Neural progenitor cell (in vitro differentiated cells): ENCODE measurements around the gene UNC5A. TPM values are rescaled to one million over a fixed set of nuclear protein-coding genes. Genes with fewer than 3 reads are reported as not detected.

Experiments used
- DNase-seq: peaks from one replicate; pipeline ENCODE4 v3.0.0-alpha.2; 2016; ENCODE audit warnings: low spot score
- H2AFZ ChIP-seq: fragments of 200-600 bp; sonication (generic); replicated peaks from 2 replicates; pipeline ENCODE4 v1.6.1; 2016; ENCODE audit warnings: antibody characterized with exemption
- H3F3A ChIP-seq: fragments of 200-600 bp; sonication (generic); 2 replicates; pipeline ENCODE4 v1.6.1; 2016; ENCODE audit warnings: antibody characterized with exemption, low read depth
- H3K27ac ChIP-seq: fragments of 200-600 bp; sonication (generic); 2 replicates; pipeline ENCODE4 v1.5.1; 2016; ENCODE audit warnings: mild to moderate bottlenecking
- H3K27me3 ChIP-seq: fragments of 200-600 bp; sonication (generic); 2 replicates; pipeline ENCODE4 v1.6.1; 2016; ENCODE audit warnings: mild to moderate bottlenecking, moderate library complexity
- H3K36me3 ChIP-seq: fragments of 200-600 bp; sonication (generic); 2 replicates; pipeline ENCODE4 v1.5.1; 2016
- H3K4me1 ChIP-seq: fragments of 200-600 bp; sonication (generic); 2 replicates; pipeline ENCODE4 v1.6.1; 2016; ENCODE audit warnings: mixed run types
- H3K4me2 ChIP-seq: fragments of 200-600 bp; sonication (generic); 2 replicates; pipeline ENCODE4 v1.6.1; 2016
- H3K4me3 ChIP-seq: fragments of 200-600 bp; sonication (generic); 2 replicates; pipeline ENCODE4 v1.5.1; 2016
- H3K79me2 ChIP-seq: fragments of 200-600 bp; sonication (generic); 2 replicates; pipeline ENCODE4 v1.6.1; 2016; ENCODE audit warnings: low read depth
- H3K9ac ChIP-seq: fragments of 200-600 bp; sonication (generic); 2 replicates; pipeline ENCODE4 v1.6.1; 2016
- H3K9me3 ChIP-seq: fragments of 200-600 bp; sonication (generic); 2 replicates; pipeline ENCODE4 v1.5.1; 2016; ENCODE audit warnings: low read depth
- H4K20me1 ChIP-seq: fragments of 200-600 bp; sonication (generic); 2 replicates; pipeline ENCODE4 v1.6.1; 2016; ENCODE audit warnings: low read depth
- H3K27ac Mint-ChIP-seq: 3 replicates; pipeline ENCODE4 v1.8.0; 2021; ENCODE audit warnings: mixed read lengths
- H3K27me3 Mint-ChIP-seq: 2 replicates; pipeline ENCODE4 v1.8.0; 2022; ENCODE audit warnings: low read depth, mild to moderate bottlenecking, inconsistent platforms, moderate library complexity, mixed read lengths; ENCODE audit not compliant: insufficient read depth
- H3K36me3 Mint-ChIP-seq: 3 replicates; pipeline ENCODE4 v1.8.0; 2021; ENCODE audit warnings: mixed read lengths
- H3K4me1 Mint-ChIP-seq: 3 replicates; pipeline ENCODE4 v1.8.0; 2021; ENCODE audit warnings: mixed read lengths
- H3K4me3 Mint-ChIP-seq: 3 replicates; pipeline ENCODE4 v1.8.0; 2021; ENCODE audit warnings: mild to moderate bottlenecking, moderate library complexity, mixed read lengths
- H3K9me3 Mint-ChIP-seq: 3 replicates; pipeline ENCODE4 v1.8.0; 2020; ENCODE audit warnings: mixed read lengths
- EZH2 ChIP-seq: fragments of 200-600 bp; sonication (generic); IDR thresholded peaks from 2 replicates; pipeline ENCODE4 v1.6.1; 2017; ENCODE audit warnings: antibody characterized with exemption, mild to moderate bottlenecking, moderate library complexity
- EZH2phosphoT487 ChIP-seq: fragments of 200-600 bp; sonication (generic); IDR thresholded peaks from 2 replicates; pipeline ENCODE4 v1.6.1; 2017; ENCODE audit warnings: antibody characterized with exemption
- total RNA-seq: library from RNA; depleted of rRNA; stranded (reverse); fragments of >200 nt; gene quantifications from 2 replicates; pipeline ENCODE4 v1.2.3, GENCODE V29; 2015; ENCODE audit warnings: low replicate concordance
- TF ChIP-seq, protein P1 (sequence below): fragments of 200-600 bp; sonication (generic); IDR thresholded peaks from 2 replicates; pipeline ENCODE4 v1.5.1; 2017; ENCODE audit warnings: antibody characterized with exemption, mild to moderate bottlenecking

Gene UNC5A
- total RNA-seq, 1 donor from 2014 or later = 1.2 TPM

DNA sequence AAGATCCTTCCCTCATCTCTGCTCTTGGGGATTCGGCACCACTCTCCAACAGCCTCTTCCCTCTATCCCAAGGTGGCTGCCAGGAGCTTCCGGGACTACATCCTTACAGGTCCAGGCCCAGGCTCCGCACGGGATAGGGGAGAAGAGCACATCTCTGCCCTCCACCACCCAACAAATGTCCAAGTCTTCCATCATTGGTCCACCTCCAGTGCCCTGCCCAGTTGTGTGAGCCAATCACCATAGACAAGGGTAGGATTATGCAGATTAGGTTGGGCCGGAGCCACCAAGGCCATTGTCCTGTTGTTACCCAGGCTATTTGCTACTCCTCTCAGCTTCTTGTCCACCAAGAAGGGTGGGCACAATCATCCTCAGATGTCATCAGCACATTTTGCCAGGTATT lies 9.1 kb downstream of the UNC5A start:
- Mint-ChIP-seq H3K27me3 (peaks cover 53% of the 10 kb centered on the region), H3K4me1 (peaks cover 36% of the 10 kb centered on the region), H3K9me3 (no peaks in the 10 kb centered on the region), H3K4me3 (peak overlapping the region; percentile 66), H3K36me3 (no peaks in the 10 kb centered on the region), H3K27ac (no peak overlapping the region)
- Histone ChIP-seq H3K27ac (no peak overlapping the region), H3K4me3 (no peak overlapping the region), H2AFZ (no peak overlapping the region), H3K9ac (no peak overlapping the region), H4K20me1 (no peaks in the 10 kb centered on the region), H3K36me3 (no peaks in the 10 kb centered on the region), H3K9me3 (no peaks in the 10 kb centered on the region), H3K4me2 (no peak overlapping the region), H3K79me2 (no peaks in the 10 kb centered on the region), H3K4me1 (peaks cover 29% of the 10 kb centered on the region), H3K27me3 (no peaks in the 10 kb centered on the region), H3F3A (peaks cover 30% of the 10 kb centered on the region)
- no peak for DNase-seq
- TF ChIP-seq, protein P1, sequence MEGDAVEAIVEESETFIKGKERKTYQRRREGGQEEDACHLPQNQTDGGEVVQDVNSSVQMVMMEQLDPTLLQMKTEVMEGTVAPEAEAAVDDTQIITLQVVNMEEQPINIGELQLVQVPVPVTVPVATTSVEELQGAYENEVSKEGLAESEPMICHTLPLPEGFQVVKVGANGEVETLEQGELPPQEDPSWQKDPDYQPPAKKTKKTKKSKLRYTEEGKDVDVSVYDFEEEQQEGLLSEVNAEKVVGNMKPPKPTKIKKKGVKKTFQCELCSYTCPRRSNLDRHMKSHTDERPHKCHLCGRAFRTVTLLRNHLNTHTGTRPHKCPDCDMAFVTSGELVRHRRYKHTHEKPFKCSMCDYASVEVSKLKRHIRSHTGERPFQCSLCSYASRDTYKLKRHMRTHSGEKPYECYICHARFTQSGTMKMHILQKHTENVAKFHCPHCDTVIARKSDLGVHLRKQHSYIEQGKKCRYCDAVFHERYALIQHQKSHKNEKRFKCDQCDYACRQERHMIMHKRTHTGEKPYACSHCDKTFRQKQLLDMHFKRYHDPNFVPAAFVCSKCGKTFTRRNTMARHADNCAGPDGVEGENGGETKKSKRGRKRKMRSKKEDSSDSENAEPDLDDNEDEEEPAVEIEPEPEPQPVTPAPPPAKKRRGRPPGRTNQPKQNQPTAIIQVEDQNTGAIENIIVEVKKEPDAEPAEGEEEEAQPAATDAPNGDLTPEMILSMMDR = no peak
- no peak for TF ChIP-seq EZH2
- no peak for TF ChIP-seq EZH2phosphoT487

DNA sequence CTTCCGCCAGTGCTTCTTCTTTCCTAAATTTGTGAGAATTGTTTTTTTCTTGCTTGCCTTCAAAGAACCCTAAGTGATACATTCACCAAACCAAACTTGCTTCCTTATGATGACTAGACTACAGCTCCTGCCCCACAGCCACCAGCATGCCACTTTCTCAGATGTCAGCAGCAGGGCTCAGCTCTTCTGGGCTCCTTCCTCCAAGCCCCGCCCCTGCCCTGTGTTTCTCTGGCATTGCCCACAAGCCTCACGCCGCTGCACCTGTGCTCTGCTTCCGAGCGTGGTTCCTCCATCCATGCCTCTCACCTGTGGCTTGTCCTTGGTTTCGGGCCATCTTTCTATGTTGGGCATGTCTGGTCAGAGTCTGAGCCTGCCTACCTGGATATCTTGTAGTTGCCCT lies 10.6 kb downstream of the UNC5A start:
- Mint-ChIP-seq H3K27me3 (peaks cover 41% of the 10 kb centered on the region), H3K4me3 (no peak overlapping the region), H3K27ac (no peak overlapping the region)

DNA sequence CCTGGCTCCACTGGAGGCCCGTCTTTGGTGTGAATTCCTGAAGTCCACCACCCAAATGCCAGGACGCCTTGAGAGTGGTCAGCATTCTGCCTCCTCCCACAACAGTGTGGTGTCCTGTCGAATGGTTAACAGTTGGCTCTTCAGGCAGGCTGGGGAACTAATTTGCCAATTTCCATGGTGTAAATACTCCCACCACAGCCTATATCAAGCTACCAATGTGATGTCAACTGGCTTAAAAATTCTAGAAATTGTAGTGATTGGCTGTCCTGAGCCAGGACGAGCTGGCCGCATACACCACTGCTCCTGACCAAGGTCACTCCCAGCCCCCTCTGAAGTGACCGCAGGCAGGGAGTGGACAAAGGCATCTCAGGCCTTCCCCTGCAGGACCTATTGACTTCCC lies 11.1 kb downstream of the UNC5A start:
- Mint-ChIP-seq H3K27ac (no peak overlapping the region), H3K4me3 (no peak overlapping the region)
- H3K4me3 ChIP-seq = no peak overlapping the region

More for the DNA sequence above, 10.6 kb downstream of the UNC5A start:
- Histone ChIP-seq H3K27ac (no peak overlapping the region), H3F3A (peaks cover 30% of the 10 kb centered on the region), H3K36me3 (no peaks in the 10 kb centered on the region), H3K9ac (no peak overlapping the region), H2AFZ (no peak overlapping the region), H4K20me1 (no peaks in the 10 kb centered on the region), H3K4me3 (no peak overlapping the region), H3K27me3 (no peaks in the 10 kb centered on the region), H3K79me2 (no peaks in the 10 kb centered on the region), H3K4me2 (no peak overlapping the region), H3K4me1 (peaks cover 21% of the 10 kb centered on the region), H3K9me3 (no peaks in the 10 kb centered on the region)
- TF ChIP-seq EZH2 (no peak), EZH2phosphoT487 (no peak)
- TF ChIP-seq, protein P1 = no peak
- H3K36me3 Mint-ChIP-seq = no peaks in the 10 kb centered on the region
- no peaks in the 10 kb centered on the region for H3K9me3 Mint-ChIP-seq
- peaks cover 27% of the 10 kb centered on the region for H3K4me1 Mint-ChIP-seq
- no peak for DNase-seq

More for the DNA sequence above, 11.1 kb downstream of the UNC5A start:
- Histone ChIP-seq H3F3A (peaks cover 28% of the 10 kb centered on the region), H3K79me2 (no peaks in the 10 kb centered on the region), H4K20me1 (no peaks in the 10 kb centered on the region), H3K4me1 (peaks cover 19% of the 10 kb centered on the region), H3K36me3 (no peaks in the 10 kb centered on the region), H3K9ac (no peak overlapping the region), H3K9me3 (no peaks in the 10 kb centered on the region), H3K27me3 (no peaks in the 10 kb centered on the region), H2AFZ (no peak overlapping the region), H3K27ac (no peak overlapping the region), H3K4me2 (no peak overlapping the region)
- peaks cover 27% of the 10 kb centered on the region for H3K4me1 Mint-ChIP-seq
- H3K9me3 Mint-ChIP-seq = no peaks in the 10 kb centered on the region
- DNase-seq = no peak
- peaks cover 38% of the 10 kb centered on the region for H3K27me3 Mint-ChIP-seq
- TF ChIP-seq, protein P1 = no peak
- TF ChIP-seq EZH2phosphoT487 (no peak), EZH2 (no peak)
- no peaks in the 10 kb centered on the region for H3K36me3 Mint-ChIP-seq
